Measurements from ENCODE around the gene UVRAG. TPM values are rescaled to one million over a fixed set of nuclear protein-coding genes. Genes with fewer than 3 reads are reported as not detected.

The UVRAG gene
- total RNA-seq, 1 donor from 2014 or later = 34.0 TPM

DNA sequence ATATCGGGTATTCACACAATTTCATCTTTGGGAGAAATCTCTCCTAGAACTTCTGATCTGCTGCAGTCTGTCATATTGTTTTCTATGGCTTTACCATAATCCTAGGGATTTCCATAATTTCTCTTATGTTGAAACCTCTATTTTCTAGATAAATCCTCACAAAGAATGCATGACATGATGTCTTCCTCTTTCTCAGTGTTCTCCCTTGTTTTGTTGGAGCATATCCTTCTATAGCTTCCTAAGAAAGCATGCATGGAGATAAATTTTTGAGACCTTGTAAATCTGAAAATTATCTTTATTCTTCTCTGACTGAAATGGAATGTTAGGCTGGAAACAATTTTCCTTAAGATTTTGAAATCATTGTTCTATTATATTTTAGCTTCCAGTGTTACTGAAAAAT lies 275.8 kb downstream of the UVRAG start:
- Histone ChIP-seq H3K9me3 (ENCODE audit: low read depth) (peaks cover 11% of the 10 kb centered on the region), H3K36me3 (peaks cover 13% of the 10 kb centered on the region), H3K79me2 (ENCODE audit: low read depth) (peaks cover 9% of the 10 kb centered on the region), H3K4me2 (no peak overlapping the region), H4K20me1 (ENCODE audit: low read depth) (peaks cover 5% of the 10 kb centered on the region), H3K9ac (no peak overlapping the region), H3K27ac (no peak overlapping the region), H3K4me1 (no peaks in the 10 kb centered on the region), H3F3A (ENCODE audit: low read depth) (peaks cover 3% of the 10 kb centered on the region), H3K27me3 (no peaks in the 10 kb centered on the region), H3K4me3 (no peak overlapping the region), H2AFZ (replicated peaks) (no peak overlapping the region)
- Mint-ChIP-seq H3K36me3 (peaks cover 20% of the 10 kb centered on the region), H3K4me1 (peaks cover 3% of the 10 kb centered on the region), H3K27me3 (ENCODE audit: insufficient read depth, low read depth) (no peaks in the 10 kb centered on the region), H3K27ac (no peak overlapping the region), H3K9me3 (peaks cover 27% of the 10 kb centered on the region), H3K4me3 (no peak overlapping the region)
- TF ChIP-seq CTCF (IDR thresholded peaks at IDR 0.05) (no peak), EZH2 (IDR thresholded peaks at IDR 0.05) (no peak), EZH2phosphoT487 (IDR thresholded peaks at IDR 0.05) (no peak)
- DNase-seq (ENCODE audit: low spot score) = no peak

- DNase-seq (ENCODE audit: low spot score) = no peak
- Mint-ChIP-seq H3K4me3 (no peak overlapping the region), H3K27ac (no peak overlapping the region), H3K36me3 (peaks cover 15% of the 10 kb centered on the region), H3K4me1 (no peaks in the 10 kb centered on the region), H3K27me3 (ENCODE audit: insufficient read depth, low read depth) (no peaks in the 10 kb centered on the region), H3K9me3 (peaks cover 24% of the 10 kb centered on the region)
- Histone ChIP-seq H3K4me3 (no peak overlapping the region), H4K20me1 (ENCODE audit: low read depth) (peaks cover 10% of the 10 kb centered on the region), H3K79me2 (ENCODE audit: low read depth) (peaks cover 9% of the 10 kb centered on the region), H3K4me2 (no peak overlapping the region), H3K36me3 (peaks cover 13% of the 10 kb centered on the region), H3K4me1 (no peaks in the 10 kb centered on the region), H2AFZ (replicated peaks) (no peak overlapping the region), H3K9ac (no peak overlapping the region), H3F3A (ENCODE audit: low read depth) (no peaks in the 10 kb centered on the region), H3K27me3 (no peaks in the 10 kb centered on the region), H3K27ac (no peak overlapping the region), H3K9me3 (ENCODE audit: low read depth) (peaks cover 11% of the 10 kb centered on the region)
- TF ChIP-seq EZH2phosphoT487 (IDR thresholded peaks at IDR 0.05) (no peak), CTCF (IDR thresholded peaks at IDR 0.05) (no peak), EZH2 (IDR thresholded peaks at IDR 0.05) (no peak)
Observed at GRCh38 chr11:76094740-76095139, 279.7 kb downstream of the UVRAG start.

DNA sequence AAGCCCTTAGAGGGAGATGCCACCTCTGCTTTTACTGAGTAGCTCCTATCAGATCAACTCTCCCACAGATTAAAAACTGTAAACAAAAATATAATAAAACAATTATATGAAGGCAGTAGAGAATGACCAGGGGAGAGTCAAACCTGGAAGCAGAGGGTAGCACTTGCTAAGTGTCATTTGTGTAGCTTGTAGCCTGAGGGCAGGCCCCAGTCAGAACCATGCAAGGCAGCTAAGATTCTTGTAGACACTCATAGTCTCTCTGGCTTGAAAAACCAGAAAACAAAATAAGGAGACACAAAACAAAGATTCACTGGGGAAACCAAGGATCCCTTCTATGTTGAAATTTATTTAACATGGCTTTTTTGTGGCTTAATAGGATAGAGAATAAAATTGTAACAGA lies 280.9 kb downstream of the UVRAG start:
- Histone ChIP-seq H3K9me3 (ENCODE audit: low read depth) (peaks cover 10% of the 10 kb centered on the region), H3K36me3 (peaks cover 6% of the 10 kb centered on the region), H3K9ac (no peak overlapping the region), H3K79me2 (ENCODE audit: low read depth) (peaks cover 9% of the 10 kb centered on the region), H2AFZ (replicated peaks) (no peak overlapping the region), H3K4me1 (no peaks in the 10 kb centered on the region), H3K27me3 (no peaks in the 10 kb centered on the region), H3F3A (ENCODE audit: low read depth) (no peaks in the 10 kb centered on the region), H4K20me1 (ENCODE audit: low read depth) (peaks cover 10% of the 10 kb centered on the region), H3K4me3 (no peak overlapping the region), H3K27ac (no peak overlapping the region), H3K4me2 (no peak overlapping the region)
- Mint-ChIP-seq H3K36me3 (peaks cover 5% of the 10 kb centered on the region), H3K9me3 (peaks cover 17% of the 10 kb centered on the region), H3K27ac (no peak overlapping the region), H3K4me3 (no peak overlapping the region), H3K4me1 (no peaks in the 10 kb centered on the region), H3K27me3 (ENCODE audit: insufficient read depth, low read depth) (no peaks in the 10 kb centered on the region)
- TF ChIP-seq EZH2phosphoT487 (IDR thresholded peaks at IDR 0.05) (no peak), EZH2 (IDR thresholded peaks at IDR 0.05) (no peak), CTCF (IDR thresholded peaks at IDR 0.05) (no peak)
- DNase-seq (ENCODE audit: low spot score) = no peak

Measured in neural progenitor cell (in vitro differentiated cells).